Measurements from ENCODE around the gene FAAP20. TPM values are rescaled to one million over a fixed set of nuclear protein-coding genes. Genes with fewer than 3 reads are reported as not detected.

Gene FAAP20
- total RNA-seq, 1 experiment from 2014 or later: 112 TPM

DNA sequence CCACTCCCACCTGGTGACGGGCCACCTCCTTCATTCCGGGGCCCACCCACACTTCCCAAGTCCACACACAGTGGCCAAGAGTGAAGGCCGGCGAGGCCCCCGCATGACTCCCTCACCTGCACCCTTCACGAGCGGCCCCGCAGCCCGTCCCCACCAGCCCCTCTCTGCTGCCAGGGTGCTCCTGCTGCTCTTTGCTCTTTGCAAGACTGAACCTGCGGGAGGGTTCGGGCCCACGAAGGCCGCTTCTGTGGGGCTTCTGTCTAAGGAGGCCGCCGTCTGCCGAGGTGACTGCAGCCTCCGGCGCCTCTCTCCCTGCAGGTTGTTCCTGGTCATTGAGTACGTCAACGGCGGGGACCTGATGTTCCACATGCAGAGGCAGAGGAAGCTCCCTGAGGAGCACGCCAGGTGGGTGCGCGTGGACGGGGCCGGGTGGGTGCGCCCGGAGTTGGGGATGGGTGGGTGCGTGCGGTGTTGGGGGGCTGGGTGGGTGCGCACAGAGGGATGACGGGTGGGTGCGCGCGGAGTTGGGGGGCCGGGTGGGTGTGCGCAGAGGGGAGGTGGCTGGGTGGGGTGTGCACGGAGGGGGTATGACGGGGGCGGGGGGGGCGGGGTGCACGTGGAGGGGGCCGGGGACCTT lies 25.3 kb downstream of the FAAP20 start:
- ATAC-seq (no peak), DNase-seq (ENCODE audit: low read depth, low spot score) (no peak)

More for the DNA sequence above, 25.3 kb downstream of the FAAP20 start:
- Histone ChIP-seq H4K20me1 (ENCODE audit: insufficient read depth) (no peaks in the 10 kb centered on the region), H3K4me1 (ENCODE audit: control insufficient read depth in 1 of 2, insufficient read depth in 2 of 2, low read length in 2 of 2) (peaks cover 0 to 5% of the 10 kb centered on the region in 2 experiments; a peak in 1 of 4 replicates), H3K4me2 (ENCODE audit: low read length) (no peak overlapping the region), H3K79me2 (ENCODE audit: insufficient read depth, low read length) (no peaks in the 10 kb centered on the region), H3K9me3 (ENCODE audit: control insufficient read depth in 1 of 2, insufficient read depth in 1 of 2, low read depth in 1 of 2, low read length in 2 of 2) (no peaks in the 10 kb centered on the region; a peak in 1 of 4 replicates), H3K36me3 (ENCODE audit: control insufficient read depth in 1 of 2, insufficient read depth in 2 of 2, low read length in 2 of 2) (no peaks in the 10 kb centered on the region), H3K9ac (ENCODE audit: low read length) (no peak overlapping the region), H3K9me2 (ENCODE audit: insufficient read depth) (no peaks in the 10 kb centered on the region), H3K4me3 (replicated peaks in 1 of 2; ENCODE audit: low read depth in 1 of 2, low read length in 2 of 2) (no peak overlapping the region), H3K27me3 (ENCODE audit: insufficient read depth, low read length) (no peaks in the 10 kb centered on the region), H2AFZ (ENCODE audit: low read depth, low read length, poor library complexity, severe bottlenecking) (no peak overlapping the region), H3K27ac (ENCODE audit: low read depth, low read length) (no peak overlapping the region)
- intact Hi-C loops (cut with micrococcal nuclease): no loop called here
- ChIA-PET RAD21 (ENCODE audit: low non-redundant PET in 1 of 2, low total read pairs in 2 of 2, uncharacterized antibody in 2 of 2, unreplicated experiment in 2 of 2) (no interaction called here), CTCF (no interaction called here), POLR2A (no interaction called here)
- BruUV-seq (replicated peaks): no TSS peak
- no peak for TF ChIP-seq EZH2 (IDR thresholded peaks at IDR 0.05)
- TF ChIP-seq ZNF274 (IDR thresholded peaks at IDR 0.05; ENCODE audit: low read depth, low read length): no peak
- no peak for TF ChIP-seq RAD21 (IDR thresholded peaks at IDR 0.05; ENCODE audit: low read depth)
- TF ChIP-seq SP1 (IDR thresholded peaks at IDR 0.05; ENCODE audit: low read depth): no peak
- TF ChIP-seq CEBPB (IDR thresholded peaks at IDR 0.05; ENCODE audit: low read depth): no peak
- no peak for TF ChIP-seq TCF7L2 (IDR thresholded peaks at IDR 0.05; ENCODE audit: borderline replicate concordance, extremely low read depth, insufficient read depth, insufficient read length)
- TF ChIP-seq ELF1 (IDR thresholded peaks at IDR 0.05; ENCODE audit: borderline replicate concordance, low read depth): no peak
- no peak for TF ChIP-seq EGR1 (IDR thresholded peaks at IDR 0.05; ENCODE audit: low read depth)
- TF ChIP-seq CTCF (IDR thresholded peaks at IDR 0.05 in 2 of 3, conservative IDR thresholded peaks at IDR 0.05 in 1 of 3; ENCODE audit: borderline replicate concordance in 1 of 3, insufficient read depth in 1 of 3, low read depth in 2 of 3, low read length in 2 of 3): no peak
- no peak for TF ChIP-seq EZH2phosphoT487 (IDR thresholded peaks at IDR 0.05; ENCODE audit: borderline replicate concordance)
